H1 (cell line): ENCODE results near the gene CDH16. TPM values are rescaled to one million over a fixed set of nuclear protein-coding genes. Genes with fewer than 3 reads are reported as not detected.

Source experiments
- ATF3 ChIP-seq: IDR thresholded peaks from 2 replicates; pipeline ENCODE4 v1.6.1; 2011; ENCODE audit warnings: low read depth, mild to moderate bottlenecking, low read length; ENCODE audit not compliant: insufficient read depth
- CBX8 ChIP-seq: fragments of 300-800, 300-1000 bp; sonication (generic); IDR thresholded peaks from 2 replicates; pipeline ENCODE4 v1.7.1; 2016; ENCODE audit warnings: low read depth, low read length, borderline replicate concordance
- CREB1 ChIP-seq: IDR thresholded peaks from 2 replicates; pipeline ENCODE4 v1.6.1; 2012; ENCODE audit warnings: inconsistent platforms
- EGR1 ChIP-seq: IDR thresholded peaks from 2 replicates; pipeline ENCODE4 v1.6.1; 2011; ENCODE audit warnings: low read depth, low read length, borderline replicate concordance
- EZH2 ChIP-seq: fragments of 200-600 bp; sonication (generic); IDR thresholded peaks from 2 replicates; pipeline ENCODE4 v1.7.1; 2012; ENCODE audit warnings: low read depth, mild to moderate bottlenecking, moderate library complexity, low read length, inconsistent platforms; ENCODE audit not compliant: severe bottlenecking
- SAP30 ChIP-seq: fragments of 300-600 bp; sonication (generic); IDR thresholded peaks from 2 replicates; pipeline ENCODE4 v1.7.1; 2012; ENCODE audit warnings: low read length, moderate library complexity, mild to moderate bottlenecking, inconsistent platforms; ENCODE audit not compliant: insufficient read depth, insufficient replicate concordance
- USF2 ChIP-seq: IDR thresholded peaks from 2 replicates; pipeline ENCODE4 v1.6.1; 2011; ENCODE audit warnings: low read length, improper control_type of control experiment
- polyA plus RNA-seq, 7 experiments: library from polyadenylated mRNA; depleted of rRNA in 3 of 7; stranded (reverse) in 5 of 7; unstranded in 2 of 7; fragments of >200 nt in 5 of 7; fragments of 200-250 nt in 2 of 7; gene quantifications; 1 replicate in 5 of 7; 2 replicates in 1 of 7; 4 replicates in 1 of 7; pipeline versions ENCODE4 v1.2.1 to v1.2.3, GENCODE V29; 2011 to 2013; ENCODE audit warnings: missing spikeins in 2 of 7, mixed read lengths in 2 of 7
- total RNA-seq: library from RNA; stranded (reverse); fragmentation: NEBNext Ultra II Directional; extraction: Animal tissue kit (Norgen Biotek cat#: 25700); gene quantifications from 2 replicates; pipeline ENCODE4 v1.2.1, GENCODE V29; 2021

Gene CDH16
- total and polyA plus RNA-seq, 2 of the 8 experiments (the other 6 are each of a cell fraction or from before 2014, with no cell fraction given): not detected

- no peak for TF ChIP-seq CBX8
- TF ChIP-seq ATF3: no peak
- TF ChIP-seq USF2: no peak
- TF ChIP-seq EGR1: no peak
- TF ChIP-seq SAP30: no peak
- no peak for TF ChIP-seq CREB1
- TF ChIP-seq EZH2: no peak
Measured at GRCh38 chr16:66906916-66907836, 11.5 kb downstream of the CDH16 start (continued).
